Activated CD8-positive, alpha-beta memory T cell treated with anti-CD3 and anti-CD28 coated beads, Interleukin-2, amount 50 U/mL, for 48 hours (primary cell): ENCODE results near the gene ZNF343.
A peak's percentile ranks its signal among the peaks of the same experiment; 100 is the strongest.
"Not testable (repeated sequence)": the region's sequence is repeated elsewhere in the genome, so short reads cannot be mapped to it uniquely, and the experiment has no call there.

Experiments
- DNase-seq: peaks from one replicate; pipeline ENCODE4 v3.0.0-alpha.2; 2020

Gene ZNF343

DNA sequence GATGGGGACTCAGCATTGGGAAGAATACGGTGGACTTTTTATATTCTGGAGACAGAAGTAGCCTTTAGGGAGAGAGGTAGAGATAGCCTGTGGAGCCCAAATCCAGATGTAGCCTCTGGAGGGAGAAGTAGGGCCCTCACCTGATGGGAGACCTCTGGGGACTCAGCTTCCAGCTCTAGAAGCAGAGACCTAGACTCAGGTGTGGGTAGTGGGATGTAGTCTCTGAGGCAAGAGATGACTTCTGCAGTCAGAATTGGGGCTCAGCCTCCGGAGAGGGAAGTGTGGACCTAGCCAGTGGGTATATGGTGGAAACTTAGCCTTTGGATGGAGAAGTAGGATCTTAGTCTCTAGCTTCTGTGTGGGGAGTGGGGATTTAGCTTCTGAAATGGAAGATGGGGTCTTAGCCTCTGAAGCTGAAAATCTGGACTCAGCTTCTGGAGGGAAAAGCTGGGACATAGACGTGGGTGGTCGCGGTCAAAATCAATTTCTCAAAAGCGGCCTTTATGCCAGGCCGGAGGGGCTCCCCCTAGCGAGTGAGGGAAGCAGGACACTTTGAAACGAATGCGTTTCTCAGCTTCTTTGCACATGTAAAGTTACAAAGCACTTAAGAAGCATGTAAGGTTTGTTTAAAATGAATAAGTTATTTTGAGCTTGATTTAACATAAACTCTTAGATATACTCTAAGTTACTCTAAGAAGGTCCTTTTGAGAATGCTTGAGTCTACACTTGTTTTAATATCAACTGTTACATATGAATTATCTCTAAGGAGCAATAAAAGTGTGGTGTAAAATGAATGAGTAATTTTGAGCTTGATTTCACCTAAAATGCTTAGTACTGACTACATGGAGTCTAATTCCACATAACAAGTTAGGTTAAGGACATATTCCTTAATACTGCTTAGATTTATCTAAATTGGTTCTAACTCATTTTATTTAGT is 12.9 kb upstream of the ZNF343 start:
- DNase-seq, result peak; percentile 78

DNA sequence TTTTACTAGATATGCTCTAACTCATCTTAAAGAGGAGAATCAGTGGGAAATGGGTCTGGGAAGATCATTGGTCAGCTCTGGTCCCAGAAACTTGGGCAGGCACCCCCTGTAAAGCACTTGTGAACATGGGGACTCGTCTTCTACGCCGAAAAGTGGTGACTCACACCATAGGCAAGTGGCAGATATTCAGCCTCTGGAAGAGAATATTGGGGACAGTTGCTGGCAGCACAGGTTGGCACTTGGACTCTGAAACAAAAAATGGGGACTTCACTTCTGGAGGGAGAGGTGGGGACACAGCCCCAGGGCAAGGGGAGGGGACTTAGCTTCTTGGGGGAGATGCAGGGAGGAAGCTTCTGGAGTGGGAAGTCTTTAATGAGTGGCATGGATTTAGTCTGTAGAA is 11.9 kb upstream of the ZNF343 start:
- DNase-seq, result no peak

DNA sequence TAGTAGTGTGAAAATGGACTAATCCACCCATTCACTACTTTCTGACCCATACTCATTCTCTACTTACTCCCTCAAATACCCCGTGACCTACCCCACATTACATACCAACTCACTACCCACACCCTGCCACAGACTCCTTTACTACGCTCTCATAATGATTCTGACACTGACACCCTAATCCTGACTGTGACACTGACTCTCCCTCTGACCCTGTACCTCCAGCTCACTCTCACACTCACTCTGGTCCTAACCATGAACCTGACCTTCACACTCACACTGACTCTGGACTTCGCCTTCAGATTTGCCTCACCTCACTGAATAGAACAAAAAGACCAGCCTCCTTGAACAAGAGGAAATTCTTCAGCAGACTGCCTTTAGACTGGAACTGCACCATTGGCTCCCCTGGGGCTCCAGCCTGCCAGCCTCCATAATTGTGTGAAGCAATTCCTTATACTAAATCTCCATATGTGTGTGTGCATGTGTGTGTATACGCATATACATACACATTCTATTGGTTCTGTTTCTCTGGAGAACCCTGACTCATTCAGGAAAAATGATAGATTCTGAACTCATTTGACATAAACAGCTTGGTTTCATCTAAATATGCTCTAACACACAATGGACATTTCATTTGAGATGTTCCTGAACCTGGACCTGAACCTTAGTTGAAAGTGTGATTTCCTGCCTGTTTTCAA is 10.5 kb upstream of the ZNF343 start:
- no peak for DNase-seq

DNA sequence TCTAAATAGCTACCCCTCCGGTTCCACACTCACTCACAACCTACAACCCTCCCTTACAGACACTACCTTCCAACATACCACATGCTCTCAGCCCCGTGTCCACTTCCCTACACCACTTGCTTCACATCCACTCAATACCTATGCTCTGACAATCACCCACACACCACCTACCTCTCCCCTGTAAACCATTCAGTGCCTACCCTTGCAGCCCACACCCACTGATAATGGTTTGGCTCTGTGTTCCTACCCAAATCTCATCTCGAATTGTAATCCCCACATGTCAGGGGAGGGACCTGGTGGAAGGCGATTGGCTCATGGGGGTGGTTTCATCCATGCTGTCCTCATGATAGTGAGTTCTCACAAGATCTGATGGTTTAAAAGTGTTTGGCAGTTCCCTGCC is 9.8 kb upstream of the ZNF343 start:
- no peak for DNase-seq

DNA sequence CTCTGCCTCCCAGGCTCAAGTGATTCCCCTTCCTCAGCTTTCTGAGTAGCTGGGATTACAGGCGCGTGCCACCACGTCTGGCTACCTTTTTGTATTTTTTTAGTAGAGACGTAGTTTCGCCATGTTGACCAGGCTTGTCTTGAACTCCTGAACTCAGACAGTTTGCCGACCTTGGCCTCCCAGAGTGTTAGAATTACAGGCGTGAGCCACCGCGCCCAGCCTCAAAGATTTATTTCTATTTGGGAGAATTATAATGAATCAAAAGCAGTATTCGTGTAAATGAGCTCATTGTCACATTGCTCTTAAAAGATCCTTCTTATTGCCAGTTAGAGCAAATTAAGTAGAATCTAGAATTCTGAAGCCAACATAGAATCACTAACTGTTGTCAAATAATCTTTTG is 9.4 kb upstream of the ZNF343 start:
- no peak for DNase-seq

DNA sequence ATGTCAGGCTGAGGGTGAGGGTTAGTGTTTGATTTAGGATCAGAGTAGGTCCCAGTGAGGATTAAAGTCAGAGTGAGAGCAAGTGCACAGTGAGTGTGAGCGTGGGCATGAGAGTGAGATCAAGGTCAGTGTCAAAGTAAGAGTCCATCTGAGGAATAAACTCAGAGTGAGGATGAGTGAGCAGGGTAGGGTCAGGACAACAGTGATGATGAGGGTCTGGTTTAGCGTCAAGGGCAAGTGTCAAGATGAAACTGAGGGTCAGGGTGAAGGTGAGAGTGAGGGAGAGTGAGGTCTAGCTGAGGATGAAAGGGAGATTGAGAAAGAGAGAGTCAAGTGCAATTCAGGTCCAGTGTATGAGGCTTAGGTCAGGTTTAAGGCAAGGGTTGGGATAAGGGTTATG is 7.7 kb upstream of the ZNF343 start:
- DNase-seq, result no peak

DNA sequence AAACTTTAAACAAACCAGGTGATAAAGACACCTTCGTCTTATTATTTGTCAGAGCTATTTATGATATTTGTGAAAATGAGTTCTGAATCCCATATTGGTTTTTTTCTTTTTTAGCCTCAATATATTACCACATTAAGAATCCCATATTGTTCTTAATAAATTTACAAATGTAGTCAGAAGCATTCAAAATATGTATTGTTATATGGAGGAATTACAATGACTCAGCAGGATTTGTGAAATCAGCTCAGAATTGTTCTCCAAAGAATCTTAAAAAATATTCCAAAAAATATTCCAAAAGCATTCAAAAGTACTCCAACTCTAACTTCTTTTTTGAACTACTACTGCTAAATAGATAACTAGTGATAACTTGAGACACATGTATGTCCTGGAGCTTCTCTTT is 6.5 kb upstream of the ZNF343 start:
- no peak for DNase-seq

DNA sequence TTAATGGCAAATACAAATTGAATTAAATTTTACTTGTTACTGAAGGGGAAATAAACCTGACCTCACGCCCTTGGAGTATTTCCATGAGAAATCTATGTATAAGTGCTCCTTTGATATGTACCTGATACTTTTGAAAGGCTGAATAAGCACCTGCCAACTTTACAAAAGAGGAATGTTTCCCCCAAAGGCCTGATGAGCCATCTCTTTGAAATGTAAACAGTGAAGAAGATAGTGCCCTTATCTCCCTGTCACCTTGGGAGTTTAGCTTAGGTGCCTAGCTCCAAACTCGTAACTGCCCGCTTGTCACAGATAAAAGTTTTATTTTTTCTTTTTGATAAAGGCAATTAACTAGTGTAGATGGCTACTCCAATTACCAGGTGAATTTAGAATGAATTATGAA is 1.1 kb upstream of the ZNF343 start:
- no peak for DNase-seq

DNA sequence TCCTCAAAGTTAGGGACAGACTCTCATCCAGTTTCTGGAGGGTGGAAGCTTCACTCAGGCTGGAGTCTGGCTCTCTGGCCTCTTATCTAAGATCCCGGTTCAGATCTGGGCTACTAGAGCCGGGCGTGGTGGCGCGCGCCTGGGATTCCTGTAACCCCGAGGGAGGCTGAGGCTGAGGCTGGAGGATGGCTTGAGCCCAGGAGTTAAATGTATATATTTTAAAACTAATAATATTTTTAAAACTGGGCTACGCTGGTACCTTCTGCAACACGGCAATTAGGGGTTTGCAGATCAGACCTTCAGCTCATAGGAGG is 710 bp upstream of the ZNF343 start:
- DNase-seq, result no peak

DNA sequence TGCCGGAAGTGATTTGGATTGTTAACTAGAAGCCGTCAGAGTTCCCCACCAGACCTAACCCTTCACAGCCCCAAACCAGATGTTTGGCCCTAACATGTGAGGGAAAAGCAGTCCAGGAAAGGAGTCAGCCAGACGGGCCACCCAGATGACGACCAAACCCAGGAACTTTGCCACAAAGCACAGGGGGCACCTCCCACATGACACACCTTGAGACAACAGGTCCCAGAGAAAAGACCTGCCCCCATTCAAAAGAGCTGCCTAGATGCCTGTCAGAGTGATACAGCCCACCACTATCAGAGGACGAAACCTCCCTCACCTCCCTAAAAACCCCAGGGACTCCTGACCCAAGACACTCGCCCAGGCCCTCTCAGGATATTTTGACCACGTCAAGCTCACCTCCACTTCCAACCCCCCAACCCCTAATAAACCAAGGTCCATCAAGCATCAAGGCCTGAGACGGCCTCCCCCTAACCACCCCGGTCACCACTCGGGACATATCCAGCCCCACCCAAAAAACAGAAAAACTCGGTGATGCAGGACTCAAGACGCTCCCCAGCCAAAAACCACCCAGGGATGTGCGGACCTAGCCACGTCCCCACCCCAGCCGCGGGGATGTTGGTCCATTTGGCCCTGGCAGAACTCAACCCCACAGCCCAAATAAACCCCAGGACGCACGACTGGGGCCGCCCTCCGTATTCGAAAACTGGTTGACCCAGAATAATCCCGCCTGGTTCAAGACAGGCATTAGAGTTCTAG is 662 bp downstream of the ZNF343 start:
- no peak for DNase-seq

DNA sequence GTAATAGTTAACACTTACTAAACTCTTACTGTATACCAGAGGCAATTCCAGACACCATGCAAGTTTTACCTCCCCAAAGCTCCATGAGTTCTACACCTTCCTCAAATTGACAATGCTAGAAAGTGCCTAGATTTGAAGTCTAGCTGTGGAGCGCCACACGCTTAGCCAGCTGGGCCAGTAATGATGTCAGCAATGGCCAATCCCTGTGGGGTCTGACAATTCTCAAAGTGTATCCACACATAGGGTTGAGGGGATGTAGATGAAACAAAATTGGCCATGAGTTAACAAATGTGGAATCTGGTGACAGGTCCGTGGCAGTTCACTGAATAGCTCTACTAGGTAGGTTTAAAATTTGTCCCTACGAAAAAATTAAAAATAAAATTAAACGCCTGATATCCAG is 1.3 kb downstream of the ZNF343 start:
- DNase-seq, result no peak

DNA sequence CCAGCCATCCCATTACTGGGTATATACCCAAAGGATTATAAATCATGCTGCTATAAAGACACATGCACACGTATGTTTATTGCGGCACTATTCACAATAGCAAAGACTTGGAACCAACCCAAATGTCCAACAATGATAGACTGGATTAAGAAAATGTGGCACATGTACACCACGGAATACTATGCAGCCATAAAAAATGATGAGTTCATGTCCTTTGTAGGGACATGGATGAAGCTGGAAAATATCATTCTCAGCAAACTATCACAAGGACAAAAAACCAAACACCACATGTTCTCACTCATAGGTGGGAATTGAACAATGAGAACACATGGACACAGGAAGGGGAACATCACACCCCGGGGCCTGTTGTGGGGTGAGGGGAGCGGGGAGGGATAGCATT is 2.3 kb downstream of the ZNF343 start:
- DNase-seq, result not testable (repeated sequence)

DNA sequence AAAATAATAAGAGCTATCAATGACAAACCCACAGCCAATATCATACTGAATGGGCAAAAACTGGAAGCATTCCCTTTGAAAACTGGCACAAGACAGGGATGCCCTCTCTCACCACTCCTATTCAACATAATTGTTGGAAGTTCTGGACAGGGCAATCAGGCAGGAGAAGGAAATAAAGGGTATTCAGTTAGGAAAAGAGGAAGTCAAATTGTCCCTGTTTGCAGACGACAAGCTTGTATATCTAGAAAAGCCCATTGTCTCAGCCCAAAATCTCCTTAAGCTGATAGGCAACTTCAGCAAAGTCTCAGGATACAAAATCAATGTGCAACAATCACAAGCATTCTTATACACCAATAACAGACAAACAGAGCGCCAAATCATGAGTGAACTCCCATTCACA is 3.9 kb downstream of the ZNF343 start:
- DNase-seq, result not testable (repeated sequence)

DNA sequence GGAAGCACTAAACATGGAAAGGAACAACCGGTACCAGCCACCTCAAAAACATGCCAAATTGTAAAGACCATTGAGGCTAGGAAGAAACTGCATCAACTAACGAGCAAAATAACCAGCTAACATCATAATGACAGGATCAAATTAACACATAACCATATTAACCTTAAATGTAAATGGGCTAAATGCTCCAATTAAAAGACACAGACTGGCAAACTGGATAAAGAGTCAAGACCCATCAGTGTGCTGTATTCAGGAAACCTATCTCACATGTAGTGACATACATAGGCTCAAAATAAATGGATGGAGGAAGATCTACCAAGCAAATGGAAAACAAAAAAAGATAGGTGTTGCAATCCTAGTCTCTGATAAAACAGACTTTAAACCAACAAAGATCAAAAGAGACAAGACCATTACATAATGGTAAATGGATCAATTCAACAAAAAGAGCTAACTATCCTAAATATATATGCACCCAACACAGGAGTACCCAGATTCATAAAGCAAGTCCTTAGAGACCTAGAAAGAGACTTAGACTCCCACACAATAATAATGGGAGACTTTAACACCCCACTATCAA is 5.8 kb downstream of the ZNF343 start:
- DNase-seq, result not testable (repeated sequence)

DNA sequence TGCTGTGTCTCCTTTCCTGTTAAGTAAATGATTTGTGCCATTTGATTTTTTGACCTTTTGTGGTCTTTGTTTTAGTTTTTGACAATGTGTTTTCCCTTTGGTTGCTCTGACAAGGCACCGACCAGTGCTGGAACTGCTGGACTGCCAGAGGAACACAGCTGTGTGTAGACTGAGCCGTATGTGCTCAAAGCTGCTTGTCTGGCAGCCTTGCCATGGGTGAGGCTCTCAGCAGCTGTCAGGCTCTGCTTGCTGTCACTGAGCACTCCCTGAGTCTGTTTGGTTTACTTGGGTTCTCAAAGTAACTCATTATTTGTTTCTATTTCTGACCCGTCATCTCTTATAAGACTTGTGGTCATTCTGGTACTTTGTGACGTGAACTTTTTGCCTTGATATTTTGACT is 23.1 kb downstream of the ZNF343 start:
- no peak for DNase-seq

DNA sequence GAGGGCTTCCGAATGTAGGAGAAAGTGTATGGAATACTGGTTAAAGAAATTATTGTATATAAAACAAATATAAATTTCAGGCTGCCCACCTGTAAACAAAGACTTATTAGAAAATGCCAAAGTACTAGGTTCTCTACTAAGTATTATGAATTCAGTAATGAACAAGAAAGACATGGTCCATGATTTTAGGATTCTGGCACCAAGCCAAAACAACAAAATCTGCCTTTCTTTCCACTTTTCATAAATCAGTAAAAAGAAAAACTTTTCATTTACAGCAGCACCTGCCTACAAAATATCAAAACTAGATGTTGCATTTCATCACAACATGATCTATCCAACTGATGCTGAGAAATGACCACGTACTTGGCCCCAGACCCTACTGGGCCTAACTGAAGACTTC is 23.6 kb downstream of the ZNF343 start:
- no peak for DNase-seq

DNA sequence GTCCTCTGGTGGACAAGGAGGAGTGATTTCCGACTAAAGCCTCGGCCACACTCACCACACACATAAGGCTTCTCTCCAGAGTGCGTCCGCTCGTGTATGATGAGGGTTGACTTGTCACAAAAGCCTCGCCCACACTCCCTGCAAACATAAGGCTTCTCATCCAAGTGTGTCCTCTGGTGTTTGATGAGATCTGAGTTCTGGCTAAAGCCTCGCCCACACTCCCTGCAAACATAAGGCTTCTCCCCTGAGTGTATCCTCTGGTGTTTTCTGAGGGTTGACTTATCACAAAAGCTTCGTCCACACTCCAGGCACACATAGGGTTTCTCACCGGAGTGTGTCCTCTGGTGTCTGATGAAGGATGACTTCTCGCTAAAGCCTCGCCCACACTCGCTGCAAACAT is 25.2 kb downstream of the ZNF343 start:
- DNase-seq, result no peak

DNA sequence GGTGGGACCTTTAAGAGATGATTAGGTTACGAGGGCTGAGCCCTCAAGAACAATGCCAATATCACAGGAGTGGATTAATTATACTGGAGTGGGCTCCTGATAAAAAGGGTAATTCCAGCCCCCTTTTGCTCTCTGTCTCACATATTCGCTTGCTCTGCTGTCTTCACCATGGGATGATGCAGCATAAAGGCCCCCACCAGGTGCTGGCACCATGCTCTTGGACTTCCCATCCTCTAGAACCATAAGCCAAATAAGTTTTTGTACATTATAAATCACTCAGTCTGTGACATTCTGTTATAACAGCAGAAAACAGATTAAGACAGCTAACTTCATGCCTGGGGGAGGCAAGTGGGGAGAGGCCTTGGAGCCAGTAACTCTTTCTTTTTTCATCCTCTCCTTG is 28.3 kb downstream of the ZNF343 start:
- DNase-seq, result no peak

DNA sequence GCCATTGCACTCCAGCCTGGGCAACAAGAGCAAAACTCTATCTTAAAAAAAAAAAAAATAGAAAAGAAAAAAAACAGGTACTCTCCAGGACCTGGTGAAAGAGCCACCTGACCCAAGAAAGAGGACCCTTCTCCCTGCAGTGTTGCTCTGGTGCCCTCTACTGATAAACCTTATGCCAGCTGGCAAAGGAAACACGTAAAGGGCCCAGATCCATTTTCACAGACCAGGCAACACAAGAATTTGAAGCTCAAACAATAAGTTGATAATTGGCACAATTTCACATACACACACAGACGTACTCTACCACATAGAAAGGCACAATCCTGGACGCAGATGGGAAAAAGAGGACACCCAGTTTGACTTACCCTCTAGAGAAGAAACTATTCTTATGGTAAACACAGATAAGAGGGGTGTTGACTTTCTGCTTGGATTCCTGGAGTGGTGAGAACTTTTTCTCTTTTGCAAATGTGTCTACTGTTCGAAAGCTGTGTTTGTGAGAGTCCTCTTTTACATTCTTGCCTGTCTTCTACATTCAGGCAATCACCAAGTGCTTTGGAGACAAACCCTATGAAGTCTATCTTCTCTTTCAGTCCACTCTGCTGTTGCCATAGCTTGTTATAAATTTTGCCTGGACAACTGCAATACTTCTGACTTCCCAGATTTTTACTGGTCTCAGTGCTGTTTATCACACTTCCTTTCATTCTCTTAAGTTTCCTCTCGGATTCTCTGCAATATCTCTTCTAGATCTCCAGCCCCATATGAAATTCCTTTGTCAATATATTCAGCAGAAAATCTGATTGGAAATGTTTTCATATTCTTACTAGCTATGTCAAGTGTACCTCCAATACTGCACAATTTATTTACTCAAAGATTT is 31.7 kb downstream of the ZNF343 start:
- no peak for DNase-seq

DNA sequence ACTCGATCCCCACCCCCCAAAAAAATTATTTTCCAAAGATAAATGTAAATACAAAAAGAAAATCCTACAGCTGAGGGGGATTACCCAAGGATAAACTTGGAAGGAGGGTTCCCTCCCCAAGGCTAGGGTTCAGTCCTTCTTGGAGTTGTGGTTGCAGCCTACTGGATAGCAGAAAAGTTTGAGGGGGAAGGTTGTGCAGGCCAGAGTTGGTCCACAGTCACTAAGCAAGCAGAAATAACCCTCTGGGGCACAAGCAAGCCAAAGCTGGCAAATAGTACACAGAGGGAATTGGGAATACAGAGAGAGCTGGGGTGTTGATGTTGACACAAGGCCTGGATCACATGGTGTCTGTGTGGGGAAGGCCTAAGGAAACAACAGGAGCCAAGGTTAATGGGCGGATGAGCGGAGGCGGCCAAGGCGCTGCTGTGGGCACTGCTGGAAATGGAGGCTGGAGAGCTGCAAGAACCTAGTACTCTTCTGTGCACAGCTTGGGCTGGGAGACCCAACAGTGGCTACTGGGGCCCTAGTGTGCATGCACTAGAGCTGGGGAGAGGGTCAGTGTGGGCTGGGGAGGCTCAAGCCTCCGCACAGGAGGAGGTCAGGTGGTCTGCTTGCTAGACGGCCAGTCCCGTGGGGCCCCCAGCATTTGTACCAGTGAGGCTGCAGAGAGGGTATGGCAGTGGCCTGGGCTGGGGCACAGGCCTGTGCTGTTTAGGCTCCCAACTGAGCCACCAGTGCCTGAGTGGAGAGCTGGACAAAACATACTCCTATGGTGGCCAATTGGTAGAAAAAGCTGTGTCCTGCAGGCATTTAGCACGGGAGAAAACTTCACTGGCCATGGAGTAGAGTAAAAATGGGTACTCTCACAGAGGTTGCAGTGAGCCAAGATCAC is 32.6 kb downstream of the ZNF343 start:
- no peak for DNase-seq

DNA sequence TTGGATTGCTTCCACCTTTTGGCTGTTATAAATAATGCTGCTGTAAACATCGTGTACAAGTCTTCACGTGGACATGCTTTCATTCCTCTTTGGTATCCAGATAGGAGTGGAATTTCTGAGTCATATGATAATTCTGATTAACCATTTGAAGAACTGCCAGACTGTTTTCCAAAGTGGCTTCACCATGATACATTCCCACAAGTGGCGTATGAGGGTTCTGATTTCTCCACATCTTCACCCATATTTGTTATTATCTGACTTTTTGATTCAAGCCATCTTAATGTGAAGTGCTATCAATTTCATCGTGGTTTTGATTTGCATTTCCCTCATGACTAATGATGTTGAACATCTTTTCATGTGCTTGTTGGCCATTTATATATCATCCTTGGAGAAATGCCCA is 35.2 kb downstream of the ZNF343 start:
- DNase-seq, result no peak
